NCI-H1436 treated with DMSO at 0.1 percent for 48 hours (cell line): ENCODE measurements around the gene AKT1.
"Not testable (repeated sequence)": the region's sequence is repeated elsewhere in the genome, so short reads cannot be mapped to it uniquely, and the experiment has no call there.

Experiments used
- DNase-seq: peaks from one replicate; lab custom pipeline; 2025; lab: John Stamatoyannopoulos, UW

Gene AKT1

GRCh38 chr14:104794993-104795780 is at the start of gene AKT1:
Gene AKT1, minus strand, starts transcription at chr14:104795748. Its CDS starts 3,105 bp downstream, at chr14:104792643.
- no peak for DNase-seq

- DNase-seq = no peak
Observed at GRCh38 chr14:104845033-104845666, 49.6 kb upstream of the AKT1 start.

- DNase-seq = no peak
Observed at GRCh38 chr14:104844306-104845032, 48.9 kb upstream of the AKT1 start.

GRCh38 chr14:104843442-104844305 is 48.1 kb upstream of the AKT1 start:
- DNase-seq = no peak

GRCh38 chr14:104843006-104843405 is 47.5 kb upstream of the AKT1 start:
- DNase-seq = no peak

GRCh38 chr14:104841730-104842129 is 46.2 kb upstream of the AKT1 start:
- DNase-seq = no peak

- DNase-seq = not testable (repeated sequence)
Observed at GRCh38 chr14:104836171-104836935, 40.8 kb upstream of the AKT1 start.

GRCh38 chr14:104830781-104831180 is 35.2 kb upstream of the AKT1 start:
- no peak for DNase-seq

- DNase-seq = no peak
Observed at GRCh38 chr14:104827177-104828055, 31.9 kb upstream of the AKT1 start.

- no peak for DNase-seq
Observed at GRCh38 chr14:104826861-104827176, 31.3 kb upstream of the AKT1 start.

GRCh38 chr14:104826189-104826860 is 30.8 kb upstream of the AKT1 start:
- DNase-seq = no peak

GRCh38 chr14:104824353-104824997 is 28.9 kb upstream of the AKT1 start:
- DNase-seq = no peak

GRCh38 chr14:104822821-104823615 is 27.5 kb upstream of the AKT1 start:
- DNase-seq = no peak

GRCh38 chr14:104821971-104822608 is 26.5 kb upstream of the AKT1 start:
- DNase-seq = no peak

- no peak for DNase-seq
Observed at GRCh38 chr14:104821229-104821945, 25.8 kb upstream of the AKT1 start.

- DNase-seq = no peak
Observed at GRCh38 chr14:104820669-104821228, 25.2 kb upstream of the AKT1 start.

GRCh38 chr14:104819361-104819781 is 23.8 kb upstream of the AKT1 start:
- DNase-seq = no peak
